ENCODE results near the gene EFS.

- TF ChIP-seq CTCF (IDR thresholded peaks at IDR 0.05; ENCODE audit: low read length) (no peak), EZH2 (optimal IDR thresholded peaks at IDR 0.05; ENCODE audit: low read depth, low read length) (no peak), EZH2phosphoT487 (IDR thresholded peaks at IDR 0.05; ENCODE audit: low read length) (no peak)
These were observed 43.3 kb upstream of the EFS start for GRCh38 chr14:23408307-23408630.

Measured in MM.1S (cell line).